ENCODE results near the gene MAGI1.

MAGI1 gene

GRCh38 chr3:65500398-65501306 is 538.1 kb downstream of the MAGI1 start:
- DNase-seq = no peak

GRCh38 chr3:65497846-65498245 is 540.9 kb downstream of the MAGI1 start:
- DNase-seq = no peak

- DNase-seq = no peak
Observed at GRCh38 chr3:65497236-65497635, 541.5 kb downstream of the MAGI1 start.

GRCh38 chr3:65493938-65494337 is 544.8 kb downstream of the MAGI1 start:
- no peak for DNase-seq

GRCh38 chr3:65493371-65493882 is 545.3 kb downstream of the MAGI1 start:
- DNase-seq = no peak

DNA sequence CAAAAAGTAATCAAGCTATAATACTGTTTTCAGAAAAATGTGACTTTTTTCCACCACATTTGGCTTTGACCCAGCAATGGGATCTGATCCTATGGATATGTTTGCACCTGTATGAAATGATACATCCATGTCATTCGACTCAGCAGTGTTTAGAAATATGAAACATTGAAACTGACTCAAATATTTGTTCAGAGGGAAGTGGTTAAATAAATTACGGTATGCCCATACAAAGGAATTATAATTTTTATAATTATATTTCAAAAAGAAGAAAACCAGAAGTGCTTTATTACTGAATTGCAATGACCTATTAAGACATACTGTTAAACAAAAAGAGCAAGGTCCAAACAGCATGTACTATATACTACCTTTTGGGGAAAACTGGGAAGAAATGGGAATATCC is 546.5 kb downstream of the MAGI1 start:
- DNase-seq = no peak

DNA sequence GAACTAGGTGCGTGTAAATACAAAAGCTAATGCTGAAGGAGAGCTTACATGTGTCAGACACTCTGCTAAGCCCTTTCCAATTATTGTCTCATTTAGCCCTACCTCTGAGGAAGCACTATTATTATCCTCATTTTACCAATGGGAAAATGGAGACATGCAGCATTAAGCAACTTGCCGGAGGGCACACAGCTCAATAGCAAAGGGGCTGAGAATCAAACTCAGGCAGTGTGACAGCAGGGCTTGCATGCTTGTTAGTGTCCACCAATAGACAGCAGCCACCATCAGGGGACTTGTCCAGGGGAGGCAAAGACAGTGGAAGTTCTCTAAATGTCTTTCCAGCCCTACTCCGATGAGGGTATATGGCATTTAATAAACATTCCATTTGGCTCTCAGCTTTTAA is 548.6 kb downstream of the MAGI1 start:
- no peak for DNase-seq

DNA sequence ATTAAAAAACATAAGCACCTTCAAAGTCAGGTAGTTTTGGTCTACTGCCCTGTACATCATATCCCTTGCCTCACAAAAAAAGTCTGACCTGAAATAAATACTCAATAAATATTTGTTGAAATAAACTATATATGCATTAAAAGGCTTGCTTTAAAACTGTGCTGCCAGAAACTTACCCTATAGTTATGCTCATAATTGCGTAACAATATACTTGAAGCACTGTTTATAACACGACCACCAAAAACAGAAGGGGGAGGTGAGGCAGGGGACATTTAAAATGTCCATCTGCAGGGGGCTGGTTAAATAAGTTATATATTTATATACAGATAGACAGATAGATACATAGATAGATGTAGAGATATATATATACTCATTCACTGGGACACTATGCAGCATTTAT is 549.5 kb downstream of the MAGI1 start:
- DNase-seq = no peak

DNA sequence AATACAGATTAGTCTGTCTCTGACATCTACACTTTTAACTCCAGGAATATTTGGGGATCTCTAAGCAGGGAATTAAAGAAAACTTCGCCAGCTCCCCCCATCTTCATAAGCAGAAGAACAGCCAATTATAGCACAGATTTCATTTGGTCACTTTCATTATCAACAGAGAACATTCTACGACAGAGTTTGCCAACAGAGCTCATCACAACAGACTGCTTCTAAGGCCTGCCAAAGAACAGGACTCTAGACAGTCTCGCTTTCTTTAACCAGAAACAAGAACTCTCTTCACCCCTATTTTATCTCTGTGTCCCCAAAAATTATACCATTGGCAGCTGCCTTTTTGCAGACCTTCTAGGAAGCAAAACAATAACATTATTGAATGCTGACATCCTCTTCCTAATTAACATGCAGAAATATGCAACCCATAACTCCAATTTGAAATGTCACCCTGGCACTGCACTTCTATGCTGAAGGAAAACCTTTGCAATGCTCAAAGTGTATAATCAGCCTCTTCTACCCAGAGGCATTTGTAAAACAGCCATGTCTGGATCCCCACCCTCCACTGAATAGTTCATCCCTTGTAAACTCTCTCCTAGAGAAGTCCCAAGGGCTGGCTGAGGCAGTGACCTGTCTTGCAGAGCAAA is 552.8 kb downstream of the MAGI1 start:
- DNase-seq = no peak

DNA sequence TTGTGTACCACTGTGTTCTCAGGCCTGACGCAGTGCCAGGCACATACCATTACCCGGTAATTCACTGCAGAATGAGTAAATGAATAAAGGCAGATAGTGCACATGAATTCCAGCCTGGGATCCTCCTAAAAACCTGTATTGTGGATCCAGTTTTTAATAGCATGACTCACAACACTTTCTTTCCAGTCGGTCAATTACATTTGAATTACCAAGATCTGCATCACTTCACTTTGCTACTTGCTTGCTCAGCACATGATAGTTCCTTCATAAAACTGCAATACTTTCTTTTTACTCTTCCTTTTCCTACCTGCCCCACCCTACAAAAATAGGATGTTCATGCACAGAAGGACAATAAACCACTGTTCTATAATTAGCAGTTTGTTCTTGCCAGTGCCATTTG is 553.8 kb downstream of the MAGI1 start:
- DNase-seq = no peak

GRCh38 chr3:65483480-65483879 is 555.2 kb downstream of the MAGI1 start:
- DNase-seq = no peak

DNA sequence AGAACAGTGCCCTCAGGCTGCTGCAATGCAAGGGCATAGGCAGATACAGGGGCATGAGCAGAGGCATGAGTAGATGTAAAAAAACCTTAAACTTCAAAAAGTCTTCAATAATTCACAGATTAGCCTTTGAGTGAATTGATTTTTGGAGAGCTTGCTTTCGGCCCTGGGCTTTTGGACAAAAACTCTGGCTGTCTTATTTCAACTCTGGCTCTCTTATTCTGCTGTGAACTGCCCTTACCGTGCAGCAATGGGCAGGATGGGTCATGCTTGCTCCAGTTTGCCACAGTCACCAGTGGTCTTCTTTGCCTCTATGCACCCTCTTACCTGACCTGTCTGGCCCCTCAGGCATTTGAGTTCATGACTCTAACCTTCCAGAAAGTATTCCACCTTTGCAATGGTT is 555.7 kb downstream of the MAGI1 start:
- DNase-seq = no peak

- DNase-seq = no peak
Observed at GRCh38 chr3:65481085-65481484, 557.6 kb downstream of the MAGI1 start.

GRCh38 chr3:65479990-65480389 is 558.7 kb downstream of the MAGI1 start:
- no peak for DNase-seq

DNA sequence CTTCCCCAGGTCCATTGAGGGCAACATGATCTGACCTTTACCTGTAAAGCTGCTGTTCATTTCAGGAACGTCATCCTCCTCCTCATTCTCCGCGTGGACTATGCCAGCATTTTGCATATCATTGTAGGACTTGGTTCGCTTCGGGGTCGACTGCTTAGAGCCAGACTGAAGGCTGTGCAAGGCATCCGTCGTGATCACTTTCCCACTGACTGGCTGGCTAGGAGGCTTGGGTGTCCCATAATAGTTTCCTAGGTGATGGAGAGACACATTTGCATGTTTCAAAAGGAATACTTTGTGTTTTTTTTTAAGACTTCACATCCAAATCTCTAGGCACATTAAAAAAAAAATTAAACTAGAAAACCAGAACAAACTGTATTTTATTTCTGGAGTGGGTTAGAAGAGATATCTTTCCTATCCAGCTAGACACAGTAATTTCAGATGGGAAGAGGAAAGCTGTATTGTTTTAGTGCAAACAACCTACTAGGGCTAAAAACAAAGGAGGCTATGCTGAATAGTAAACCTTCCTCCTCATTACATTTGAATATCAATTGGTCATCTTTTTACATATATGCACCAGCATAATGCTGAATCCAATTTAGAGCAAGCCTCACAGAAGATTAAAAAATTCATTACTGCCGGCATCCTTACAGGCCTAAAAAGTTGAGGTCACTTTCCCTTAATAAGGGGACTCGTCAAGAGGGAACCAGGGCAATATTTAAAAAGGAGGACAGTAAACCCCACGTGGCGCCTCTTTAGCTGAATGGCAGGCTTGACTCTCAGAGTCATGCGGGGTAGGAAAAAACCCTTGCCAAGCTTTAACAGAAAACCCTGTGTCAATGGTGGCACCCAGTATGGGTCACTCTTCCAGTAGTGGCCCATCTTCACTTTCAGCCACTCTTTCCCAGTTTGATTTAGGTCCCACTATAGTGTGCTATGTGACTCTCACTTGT is 559.9 kb downstream of the MAGI1 start:
- no peak for DNase-seq

GRCh38 chr3:65473736-65474135 is 565.0 kb downstream of the MAGI1 start:
- no peak for DNase-seq

GRCh38 chr3:65472501-65472900 is 566.2 kb downstream of the MAGI1 start:
- no peak for DNase-seq

DNA sequence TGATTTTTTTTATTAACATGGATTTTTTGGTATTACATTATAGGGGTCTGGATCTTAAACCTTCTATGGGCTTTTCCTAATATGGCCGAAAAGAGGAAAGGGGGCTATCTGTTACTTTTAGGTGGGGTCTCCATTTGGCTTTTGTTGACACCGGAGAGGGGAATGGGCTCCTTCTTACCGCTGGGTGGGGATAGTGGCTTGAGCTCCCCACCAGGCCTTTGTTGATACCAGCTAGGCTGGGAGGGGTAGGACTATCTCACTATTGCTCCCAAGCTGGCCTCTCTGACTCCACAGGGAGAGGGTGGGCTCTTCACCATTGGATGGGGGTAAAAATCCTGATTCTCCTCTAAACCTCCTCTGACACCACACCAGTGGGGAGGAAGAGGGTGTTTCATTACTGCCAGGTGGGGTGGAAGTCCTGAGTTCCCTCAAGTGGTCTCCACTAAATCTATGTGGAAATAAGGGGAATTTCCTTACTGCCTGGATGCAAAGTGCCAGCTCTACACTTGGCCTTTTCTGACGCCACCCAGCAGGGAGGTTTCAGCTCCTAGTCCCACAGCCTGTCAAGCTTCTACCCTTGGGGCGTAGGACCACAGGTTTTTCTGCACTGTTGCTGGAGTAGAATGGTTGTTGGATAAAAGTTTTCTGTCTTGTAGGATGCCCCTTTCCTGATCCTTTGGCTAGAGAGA is 572.3 kb downstream of the MAGI1 start:
- DNase-seq = no peak

GRCh38 chr3:65449841-65450428 is 588.8 kb downstream of the MAGI1 start:
- no peak for DNase-seq

GRCh38 chr3:65448120-65448519 is 590.6 kb downstream of the MAGI1 start:
- no peak for DNase-seq

DNA sequence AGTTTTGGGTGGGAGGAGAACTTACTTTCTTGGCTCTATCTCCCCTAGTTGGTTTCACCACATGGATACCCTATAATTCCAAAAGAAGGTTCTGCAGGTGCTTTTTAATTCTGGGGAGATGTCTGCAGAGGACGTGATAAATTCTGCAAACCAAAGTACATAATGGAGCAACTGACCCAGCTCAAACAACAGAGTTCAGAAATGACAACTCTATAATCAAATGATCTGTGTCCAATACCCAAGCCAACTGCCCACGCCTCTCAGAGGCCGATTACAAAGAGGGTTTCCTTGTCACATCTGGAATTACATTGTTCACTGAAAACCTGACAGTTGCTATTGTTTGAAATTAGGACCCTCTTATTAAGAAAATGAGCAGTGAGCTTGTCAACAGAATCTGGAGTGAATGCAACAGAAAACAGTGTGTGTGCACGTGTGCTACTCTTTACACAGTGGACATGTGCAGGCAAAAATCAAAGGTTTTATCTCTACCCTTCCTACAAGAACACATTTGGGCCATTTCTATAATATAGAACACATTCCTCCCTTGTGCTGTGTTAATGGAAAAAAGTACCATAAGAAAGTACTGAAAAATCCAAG is 593.0 kb downstream of the MAGI1 start:
- DNase-seq = no peak

- no peak for DNase-seq
Observed at GRCh38 chr3:65444447-65444815, 594.3 kb downstream of the MAGI1 start.
